GM10266 (cell line): Measurements from ENCODE around the gene RWDD2A.

Experiments
- DNase-seq: peaks from one replicate; pipeline ENCODE4 v3.0.0; 2012; ENCODE audit errors: extremely low spot score
- CTCF ChIP-seq: IDR thresholded peaks from 2 replicates; pipeline ENCODE4 v1.5.1; 2012; ENCODE audit warnings: mild to moderate bottlenecking, low read depth; ENCODE audit not compliant: control insufficient read depth, insufficient read depth; ENCODE audit errors: missing control alignments

Gene RWDD2A

DNA sequence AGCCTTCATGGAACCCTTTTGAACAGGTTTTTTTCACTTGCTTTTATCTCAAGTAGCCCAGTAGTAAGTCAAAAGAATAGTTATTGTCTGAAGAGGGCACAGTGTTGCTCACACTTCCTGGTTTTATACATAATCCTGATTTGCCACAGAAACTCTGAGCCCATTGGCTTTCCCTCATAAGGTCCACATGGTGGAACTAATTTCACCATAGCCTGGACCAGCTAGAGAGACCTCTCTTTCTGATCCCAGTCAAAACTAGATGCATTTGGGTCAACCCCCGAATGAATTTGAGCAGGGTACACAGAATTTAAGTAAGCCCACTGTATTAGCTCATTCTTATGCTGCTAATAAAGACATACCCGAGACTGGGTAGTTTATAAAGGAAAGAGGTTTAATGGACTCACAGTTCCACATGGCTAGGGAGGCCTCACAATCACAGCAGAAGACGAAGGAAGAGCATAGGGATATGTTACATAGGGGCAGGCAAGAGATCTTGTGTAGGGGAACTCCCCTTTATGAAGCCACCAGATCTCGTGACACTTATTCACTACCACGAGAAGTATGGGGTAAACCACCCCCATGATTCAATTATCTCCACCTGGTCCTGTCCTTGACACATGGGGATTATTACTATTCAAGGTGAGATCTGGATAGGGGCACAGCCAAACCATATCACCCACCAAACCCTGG, 6.2 kb downstream of the RWDD2A start:
- no peak for DNase-seq

GRCh38 chr6:83199863-83200225, 6.7 kb downstream of the RWDD2A start:
- DNase-seq, result no peak
- no peak for TF ChIP-seq CTCF

More for the DNA sequence above, 6.2 kb downstream of the RWDD2A start:
- TF ChIP-seq CTCF, result no peak

GRCh38 chr6:83202031-83202430, 8.9 kb downstream of the RWDD2A start:
- no peak for DNase-seq
- TF ChIP-seq CTCF, result no peak

DNA sequence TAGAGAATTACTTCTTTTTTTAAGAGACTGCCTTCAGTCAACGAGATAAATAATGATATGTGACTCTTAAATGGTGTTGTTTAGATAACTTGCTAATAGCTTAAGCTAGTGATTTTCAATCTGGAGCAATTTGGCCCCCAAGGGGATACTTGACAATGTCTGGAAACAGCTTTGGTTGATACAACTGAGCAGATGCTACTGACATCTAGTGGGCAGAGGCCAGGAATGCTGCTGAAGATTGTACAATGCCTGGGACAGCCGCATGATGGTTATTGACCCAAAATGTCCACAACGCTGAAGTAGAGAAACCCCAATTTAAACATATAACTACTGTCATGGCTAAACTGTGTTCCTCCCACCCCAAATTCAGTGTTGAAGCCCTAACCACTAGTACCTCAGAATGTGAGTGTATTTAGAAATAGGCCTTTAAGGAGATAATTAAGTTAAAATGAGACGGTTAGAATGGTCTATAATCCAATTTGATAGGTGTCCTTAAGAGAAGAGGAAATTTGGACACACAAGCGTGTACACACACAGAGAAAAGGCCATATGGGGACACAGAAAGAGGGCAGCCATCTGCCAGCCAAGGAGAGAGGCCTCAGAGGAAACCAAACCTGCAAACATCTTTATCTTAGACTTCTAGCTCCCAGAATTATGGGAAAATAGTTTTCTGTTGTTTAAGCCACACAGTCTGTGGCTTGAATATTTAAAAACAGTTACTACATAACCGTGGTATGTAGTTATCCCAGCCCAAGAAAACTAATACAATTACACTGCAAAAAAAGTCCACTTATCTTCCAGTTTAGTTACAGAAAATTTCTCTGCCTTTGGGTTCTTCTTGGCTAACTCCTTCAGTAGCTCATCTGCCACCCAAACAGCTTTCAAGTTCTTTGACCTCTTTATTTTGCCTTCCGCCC, 22.2 kb downstream of the RWDD2A start:
- TF ChIP-seq CTCF, result peak; percentile 91
- DNase-seq, result peak; percentile 41

DNA sequence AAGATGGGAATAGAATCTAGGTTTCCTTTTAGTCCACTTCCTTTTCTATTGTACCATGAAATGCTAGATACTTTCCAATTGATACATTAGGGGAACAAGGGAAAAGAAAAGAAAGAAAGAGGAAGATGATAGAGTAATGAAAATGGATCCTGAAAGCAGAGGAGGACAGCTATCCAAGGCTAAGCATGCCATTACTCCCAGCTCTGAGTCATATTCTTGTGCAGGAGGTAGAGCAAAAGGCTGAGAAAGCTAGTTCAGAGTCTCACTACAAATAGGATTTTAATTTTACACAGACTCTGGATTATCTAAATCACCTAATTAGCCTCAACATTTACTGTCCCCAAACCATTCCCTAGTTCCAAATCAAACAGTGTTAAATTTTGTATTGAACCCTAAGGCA, 23.6 kb downstream of the RWDD2A start:
- TF ChIP-seq CTCF, result no peak
- DNase-seq, result no peak

GRCh38 chr6:83218646-83219045, 25.5 kb downstream of the RWDD2A start:
- TF ChIP-seq CTCF, result no peak
- DNase-seq, result no peak

DNA sequence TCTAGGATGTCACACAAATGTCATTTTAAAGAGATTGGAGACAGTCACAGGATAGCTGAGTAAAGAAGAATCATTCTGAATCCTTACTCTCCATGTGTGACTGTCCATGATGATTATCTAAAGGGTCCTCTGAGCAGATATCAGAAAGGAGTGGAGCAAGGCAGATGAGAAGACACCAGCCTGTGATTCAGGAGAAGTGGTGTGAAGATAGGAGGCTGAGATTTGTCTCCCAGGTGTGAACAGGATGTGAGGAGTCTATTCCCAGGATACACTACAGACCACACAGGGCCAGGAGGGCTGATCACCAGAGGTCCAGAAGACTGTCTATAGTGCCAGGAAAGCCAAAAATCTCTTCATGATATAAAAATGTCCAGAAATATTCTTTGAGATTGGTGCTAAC, 27.0 kb downstream of the RWDD2A start:
- TF ChIP-seq CTCF, result no peak
- no peak for DNase-seq
